B cell (primary cell): ENCODE results near the gene GPR176. TPM values are rescaled to one million over a fixed set of nuclear protein-coding genes. Genes with fewer than 3 reads are reported as not detected.

Experiments used
- ATAC-seq: fragments of 200-7000 bp; cut with Tn5 transposase; one replicate; pipeline ENCODE4 v1.10.0; 2021; ENCODE audit warnings: low read depth, mild to moderate bottlenecking, moderate number of reproducible peaks, moderate library complexity
- CTCF ChIA-PET: fragments of 350-600 bp; sonication (Branson Sonifier 250); formaldehyde crosslinking; loops from one replicate; lab custom pipeline; 2021; ENCODE audit warnings: antibody characterized with exemption, inconsistent platforms; lab: Charles Lee
- POLR2A ChIA-PET: fragments of 350-600 bp; sonication (Branson Sonifier 250); formaldehyde crosslinking; loops from one replicate; lab custom pipeline; 2021; ENCODE audit warnings: antibody characterized with exemption; lab: Charles Lee
- DNase-seq: peaks from one replicate; pipeline ENCODE4 v3.0.0; 2013
- H2AFZ ChIP-seq: 2 replicates; pipeline ENCODE4 v1.6.1; 2012; ENCODE audit warnings: mild to moderate bottlenecking, low read depth, low read length; ENCODE audit not compliant: insufficient read depth, poor library complexity, severe bottlenecking
- H3K27ac ChIP-seq, 2 donors: 1 replicate in 1 of 2; 2 replicates in 1 of 2; pipeline ENCODE4 v1.5.1; 2012 to 2013; ENCODE audit warnings: low read length in 2 of 2, mild to moderate bottlenecking in 2 of 2, moderate library complexity in 1 of 2
- H3K27me3 ChIP-seq, 4 experiments: fragments of 200-600 bp in 1 of 4; sonication (generic) in 1 of 4; replicated peaks in 1 of 4; 1 replicate in 2 of 4; 2 replicates in 2 of 4; pipeline versions ENCODE4 v1.6.1 to v1.7.0; 2013 to 2016; ENCODE audit warnings: low read length in 3 of 4, mild to moderate bottlenecking in 2 of 4, mixed read lengths in 1 of 4, moderate library complexity in 1 of 4; ENCODE audit not compliant: insufficient read depth in 4 of 4, control insufficient read depth in 3 of 4; ENCODE audit errors: control extremely low read depth in 1 of 4
- H3K36me3 ChIP-seq, 2 experiments: replicated peaks in 1 of 2; 1 replicate in 1 of 2; 2 replicates in 1 of 2; pipeline versions ENCODE4 v1.6.1 to v1.7.1; 2013; ENCODE audit warnings: low read length in 1 of 2; ENCODE audit not compliant: insufficient read depth in 2 of 2, control insufficient read depth in 1 of 2; ENCODE audit errors: control extremely low read depth in 1 of 2, extremely low read depth in 1 of 2
- H3K4me1 ChIP-seq, 2 donors: fragments of 200-600 bp in 1 of 2; sonication (generic) in 1 of 2; 1 replicate in 1 of 2; 2 replicates in 1 of 2; pipeline versions ENCODE4 v1.5.1 to v1.6.1; 2013 to 2017; ENCODE audit warnings: low read length in 2 of 2; ENCODE audit not compliant: control insufficient read depth in 2 of 2, insufficient read depth in 2 of 2
- H3K4me2 ChIP-seq: replicated peaks from 2 replicates; pipeline ENCODE3; 2012; ENCODE audit warnings: mild to moderate bottlenecking, low read depth, low read length; ENCODE audit not compliant: poor library complexity, severe bottlenecking
- H3K4me3 ChIP-seq, 5 experiments: fragments of 200-600 bp in 1 of 5; sonication (generic) in 1 of 5; 1 replicate in 3 of 5; 2 replicates in 2 of 5; pipeline versions ENCODE4 v1.5.1 to v1.7.0; 2011 to 2016; ENCODE audit warnings: low read length in 4 of 5, mild to moderate bottlenecking in 4 of 5, low read depth in 2 of 5, control low read depth in 1 of 5, moderate library complexity in 1 of 5; ENCODE audit not compliant: insufficient read depth in 1 of 5; ENCODE audit errors: control extremely low read depth in 1 of 5, extremely low read depth in 1 of 5
- H3K79me2 ChIP-seq: fragments of 200-600 bp; sonication (generic); one replicate; pipeline ENCODE4 v1.6.0; 2016; ENCODE audit warnings: low read length; ENCODE audit not compliant: control insufficient read depth, insufficient read depth
- H3K9ac ChIP-seq: fragments of 200-600 bp; sonication (generic); 2 replicates; pipeline ENCODE4 v1.6.1; 2017; ENCODE audit warnings: mild to moderate bottlenecking, low read length, moderate library complexity
- H3K9me3 ChIP-seq, 3 donors: one replicate each; pipeline versions ENCODE4 v1.6.1 to v1.7.1; 2013; ENCODE audit warnings: low read length in 2 of 3; ENCODE audit not compliant: control insufficient read depth in 2 of 3, insufficient read depth in 1 of 3; ENCODE audit errors: control extremely low read depth in 1 of 3
- H4K20me1 ChIP-seq: 2 replicates; pipeline ENCODE4 v1.6.0; 2012; ENCODE audit warnings: mild to moderate bottlenecking, low read length; ENCODE audit not compliant: insufficient read depth, control insufficient read depth, poor library complexity, severe bottlenecking
- H3K27ac Mint-ChIP-seq: one replicate; pipeline ENCODE4 v1.8.0; 2021; ENCODE audit warnings: mixed read lengths
- H3K27me3 Mint-ChIP-seq: one replicate; pipeline ENCODE4 v1.8.0; 2021; ENCODE audit warnings: mixed read lengths
- H3K4me1 Mint-ChIP-seq: one replicate; pipeline ENCODE4 v1.8.0; 2021; ENCODE audit warnings: mixed read lengths
- H3K4me3 Mint-ChIP-seq: one replicate; pipeline ENCODE4 v1.8.0; 2021; ENCODE audit warnings: mixed read lengths
- H3K9me3 Mint-ChIP-seq: one replicate; pipeline ENCODE4 v1.8.0; 2022; ENCODE audit warnings: mixed read lengths; ENCODE audit not compliant: insufficient read depth
- EZH2 ChIP-seq: IDR thresholded peaks from 2 replicates; pipeline ENCODE4 v1.6.1; 2012; ENCODE audit warnings: borderline replicate concordance, low read depth, mild to moderate bottlenecking, moderate library complexity, low read length; ENCODE audit not compliant: insufficient read depth, poor library complexity, severe bottlenecking
- WGBS: methylation state at CpG from one replicate; pipeline ENCODE4 v1.1.5; 2013; ENCODE audit warnings: missing lambda C conversion rate; ENCODE audit not compliant: insufficient coverage; 5-methylcytosine and 5-hydroxymethylcytosine counted together
- intact Hi-C: fragments of 100-400 bp; cut with micrococcal nuclease; formaldehyde crosslinking; loops from one replicate; pipeline ENCODE4 v1.10.0; 2022
- polyA plus RNA-seq: library from polyadenylated mRNA; depleted of rRNA; stranded (reverse); fragments of >200 nt; gene quantifications from 2 replicates; pipeline ENCODE4 v1.2.3, GENCODE V29; 2012
- total RNA-seq, 2 donors: library from RNA; stranded (reverse); fragments of 120-200 nt in 1 of 2; gene quantifications; 1 replicate in 1 of 2; 2 replicates in 1 of 2; pipeline versions ENCODE4 v1.2.3 to v1.2.4, GENCODE V29; 2013 to 2022
- TF ChIP-seq, protein P1 (sequence below): fragments of 200-600 bp; IDR thresholded peaks from one replicate; pipeline ENCODE4 v1.8.0; 2022; ENCODE audit warnings: antibody characterized with exemption, mild to moderate bottlenecking

Gene GPR176
- total and polyA plus RNA-seq, 2 donors (not counting 1 experiment from before 2014, with no cell fraction given), result 0.07 to 0.30 TPM

DNA sequence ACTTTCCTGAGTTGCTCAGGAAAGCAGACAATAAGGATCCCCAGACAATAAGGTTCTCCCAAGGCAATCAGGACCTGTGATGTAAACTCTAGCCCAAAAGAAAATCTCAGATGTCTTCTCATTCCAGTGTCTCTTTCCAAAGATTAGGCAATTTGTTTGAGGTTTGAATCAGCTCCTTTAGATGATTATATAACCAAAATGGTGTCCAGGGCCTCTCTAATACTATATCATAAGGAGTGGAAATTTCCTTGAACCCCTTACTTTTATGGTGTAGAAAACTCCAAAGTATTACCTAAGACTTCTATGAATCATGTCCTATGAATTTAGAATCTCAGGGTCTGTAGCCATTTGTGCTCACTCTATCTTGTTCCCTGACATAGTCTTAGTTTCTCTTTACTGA lies 65.9 kb downstream of the GPR176 start:
- no peaks in the 10 kb centered on the region for H3K9me3 Mint-ChIP-seq
- no peaks in the 10 kb centered on the region for H4K20me1 ChIP-seq
- H3K4me2 ChIP-seq, result no peak overlapping the region
- no peaks in the 10 kb centered on the region for H3K4me1 ChIP-seq
- no peak overlapping the region for H2AFZ ChIP-seq
- DNase-seq (no peak), ATAC-seq (no peak)
- H3K27me3 ChIP-seq, result no peaks in the 10 kb centered on the region
- H3K4me3 Mint-ChIP-seq, result no peak overlapping the region
- no peak overlapping the region for H3K27ac Mint-ChIP-seq
- peaks cover 18% of the 10 kb centered on the region for H3K27me3 Mint-ChIP-seq
- CTCF ChIA-PET, result no interaction called here
- no peaks in the 10 kb centered on the region for H3K4me1 Mint-ChIP-seq
- H3K27ac ChIP-seq, result no peak overlapping the region
- intact Hi-C loops, result no loop called here
- TF ChIP-seq, protein P1, sequence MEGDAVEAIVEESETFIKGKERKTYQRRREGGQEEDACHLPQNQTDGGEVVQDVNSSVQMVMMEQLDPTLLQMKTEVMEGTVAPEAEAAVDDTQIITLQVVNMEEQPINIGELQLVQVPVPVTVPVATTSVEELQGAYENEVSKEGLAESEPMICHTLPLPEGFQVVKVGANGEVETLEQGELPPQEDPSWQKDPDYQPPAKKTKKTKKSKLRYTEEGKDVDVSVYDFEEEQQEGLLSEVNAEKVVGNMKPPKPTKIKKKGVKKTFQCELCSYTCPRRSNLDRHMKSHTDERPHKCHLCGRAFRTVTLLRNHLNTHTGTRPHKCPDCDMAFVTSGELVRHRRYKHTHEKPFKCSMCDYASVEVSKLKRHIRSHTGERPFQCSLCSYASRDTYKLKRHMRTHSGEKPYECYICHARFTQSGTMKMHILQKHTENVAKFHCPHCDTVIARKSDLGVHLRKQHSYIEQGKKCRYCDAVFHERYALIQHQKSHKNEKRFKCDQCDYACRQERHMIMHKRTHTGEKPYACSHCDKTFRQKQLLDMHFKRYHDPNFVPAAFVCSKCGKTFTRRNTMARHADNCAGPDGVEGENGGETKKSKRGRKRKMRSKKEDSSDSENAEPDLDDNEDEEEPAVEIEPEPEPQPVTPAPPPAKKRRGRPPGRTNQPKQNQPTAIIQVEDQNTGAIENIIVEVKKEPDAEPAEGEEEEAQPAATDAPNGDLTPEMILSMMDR, result no peak
- no peak for TF ChIP-seq EZH2
- H3K79me2 ChIP-seq, result no peaks in the 10 kb centered on the region
- POLR2A ChIA-PET, result no interaction called here
- H3K4me3 ChIP-seq, result no peak overlapping the region
- peaks cover 0 to 1% (median 0%) of the 10 kb centered on the region in 3 donors for H3K9me3 ChIP-seq
- no peak overlapping the region for H3K9ac ChIP-seq
- H3K36me3 ChIP-seq, result no peaks in the 10 kb centered on the region

DNA sequence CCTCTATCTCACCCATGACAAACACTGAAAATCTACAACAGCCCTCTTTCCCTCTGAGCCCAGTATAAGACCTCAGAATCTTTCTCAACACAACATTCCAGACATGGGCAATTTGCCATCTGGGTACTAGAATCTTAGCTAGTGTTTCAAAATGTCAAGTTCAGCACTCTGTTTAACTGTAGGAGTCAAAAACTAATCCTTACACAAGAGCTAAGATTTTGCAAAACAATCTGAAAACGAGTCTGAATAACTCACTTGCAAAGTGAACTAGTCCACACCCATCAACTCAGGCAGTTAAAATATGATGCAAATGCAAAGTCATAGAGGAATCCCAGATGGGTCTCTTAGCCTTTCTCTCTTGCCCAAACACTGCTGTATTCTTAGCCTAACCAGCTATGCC lies 67.8 kb downstream of the GPR176 start:
- Mint-ChIP-seq H3K27ac (no peak overlapping the region), H3K27me3 (peaks cover 22% of the 10 kb centered on the region), H3K4me1 (no peaks in the 10 kb centered on the region), H3K9me3 (no peaks in the 10 kb centered on the region), H3K4me3 (no peak overlapping the region)
- Histone ChIP-seq H3K27ac (no peak overlapping the region), H3K27me3 (no peaks in the 10 kb centered on the region), H3K9ac (no peak overlapping the region), H3K9me3 (peaks cover 0 to 1% (median 0%) of the 10 kb centered on the region in 3 donors), H3K4me3 (no peak overlapping the region), H3K4me2 (no peak overlapping the region), H2AFZ (no peak overlapping the region), H3K36me3 (no peaks in the 10 kb centered on the region), H3K4me1 (no peaks in the 10 kb centered on the region), H4K20me1 (no peaks in the 10 kb centered on the region), H3K79me2 (no peaks in the 10 kb centered on the region)
- CTCF ChIA-PET, result no interaction called here
- no peak for TF ChIP-seq EZH2
- TF ChIP-seq, protein P1, result no peak
- ATAC-seq, result no peak
- DNase-seq, result no peak
- intact Hi-C loops, result no loop called here
- POLR2A ChIA-PET, result no interaction called here
- WGBS, result 86% methylated on average over 1 of the region's 1 CpG
